Tracheal epithelial cell (primary cell): ENCODE measurements around the gene R3HDM2. TPM values are rescaled to one million over a fixed set of nuclear protein-coding genes. Genes with fewer than 3 reads are reported as not detected.

ENCODE experiments used
- total RNA-seq: library from RNA; depleted of rRNA; stranded (reverse); fragments of >200 nt; gene quantifications from 2 replicates; pipeline ENCODE4 v1.2.1, GENCODE V29; 2014

Gene R3HDM2
- total RNA-seq: 6.7 and 12.6 TPM in 2 replicates

DNA sequence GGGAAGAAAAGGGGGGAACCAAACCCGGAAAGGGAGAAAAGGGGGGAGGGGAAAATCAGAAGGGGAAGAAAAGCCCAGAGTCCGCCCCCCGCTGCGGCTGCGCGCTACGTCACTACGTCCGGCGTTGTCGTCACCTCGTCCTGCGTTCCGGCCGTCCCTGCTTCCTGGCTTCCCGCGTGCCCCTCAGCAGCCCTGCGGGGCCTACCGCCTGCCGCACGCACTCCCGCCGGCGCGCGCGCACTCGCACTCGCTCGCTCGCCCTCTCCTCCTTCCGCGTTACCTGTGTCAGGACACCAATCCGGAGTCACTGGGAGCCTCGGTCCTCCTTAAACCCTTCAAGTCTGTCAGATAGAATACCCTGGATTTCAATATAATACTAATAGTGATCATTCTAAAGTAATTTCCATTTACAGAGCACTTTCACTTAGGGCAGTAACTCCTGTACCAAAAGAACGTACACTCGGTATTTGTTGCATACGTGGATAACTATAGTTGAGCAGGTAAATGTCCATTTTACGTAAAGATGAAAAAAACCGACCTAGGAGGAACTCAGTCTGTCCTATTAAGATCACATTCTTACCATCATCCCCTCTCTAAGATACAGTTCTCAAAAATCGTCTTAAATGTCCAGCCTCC is at the start of gene R3HDM2:
R3HDM2 (minus strand) TSS at position 113 of the 636 bp plus-strand sequence. CDS start 120,615 bp downstream, outside the sequence.

GRCh38 chr12:57479376-57480115 is 48.7 kb upstream of the R3HDM2 start, which contains the start of gene ARHGAP9:
ARHGAP9 (minus strand) TSS chr12:57479866; CDS start chr12:57479406, 460 bp downstream.

GRCh38 chr12:57459750-57460467 is 29.1 kb upstream of the R3HDM2 start, which contains the start of gene GLI1:
GLI1 (plus strand) TSS chr12:57459785; CDS start chr12:57463692, 3,907 bp downstream.

GRCh38 chr12:57454566-57455373 is 23.9 kb upstream of the R3HDM2 start, which contains the start of gene INHBE:
INHBE (plus strand) TSS chr12:57455307; CDS start chr12:57455537, 230 bp downstream.

GRCh38 chr12:57434517-57435223 is 3.8 kb upstream of the R3HDM2 start, which contains the start of gene INHBC:
INHBC (plus strand) TSS chr12:57434784; CDS start chr12:57434887, 103 bp downstream.

GRCh38 chr12:57250956-57251355 is 179.9 kb downstream of the R3HDM2 start, which contains the start of gene STAC3:
STAC3 (minus strand) TSS chr12:57251187; CDS start chr12:57249636, 1,551 bp downstream.

GRCh38 chr12:57229634-57230380 is 201.0 kb downstream of the R3HDM2 start, which contains the start of gene SHMT2:
SHMT2 (plus strand) TSS chr12:57229711; CDS start chr12:57229779, 68 bp downstream.

DNA sequence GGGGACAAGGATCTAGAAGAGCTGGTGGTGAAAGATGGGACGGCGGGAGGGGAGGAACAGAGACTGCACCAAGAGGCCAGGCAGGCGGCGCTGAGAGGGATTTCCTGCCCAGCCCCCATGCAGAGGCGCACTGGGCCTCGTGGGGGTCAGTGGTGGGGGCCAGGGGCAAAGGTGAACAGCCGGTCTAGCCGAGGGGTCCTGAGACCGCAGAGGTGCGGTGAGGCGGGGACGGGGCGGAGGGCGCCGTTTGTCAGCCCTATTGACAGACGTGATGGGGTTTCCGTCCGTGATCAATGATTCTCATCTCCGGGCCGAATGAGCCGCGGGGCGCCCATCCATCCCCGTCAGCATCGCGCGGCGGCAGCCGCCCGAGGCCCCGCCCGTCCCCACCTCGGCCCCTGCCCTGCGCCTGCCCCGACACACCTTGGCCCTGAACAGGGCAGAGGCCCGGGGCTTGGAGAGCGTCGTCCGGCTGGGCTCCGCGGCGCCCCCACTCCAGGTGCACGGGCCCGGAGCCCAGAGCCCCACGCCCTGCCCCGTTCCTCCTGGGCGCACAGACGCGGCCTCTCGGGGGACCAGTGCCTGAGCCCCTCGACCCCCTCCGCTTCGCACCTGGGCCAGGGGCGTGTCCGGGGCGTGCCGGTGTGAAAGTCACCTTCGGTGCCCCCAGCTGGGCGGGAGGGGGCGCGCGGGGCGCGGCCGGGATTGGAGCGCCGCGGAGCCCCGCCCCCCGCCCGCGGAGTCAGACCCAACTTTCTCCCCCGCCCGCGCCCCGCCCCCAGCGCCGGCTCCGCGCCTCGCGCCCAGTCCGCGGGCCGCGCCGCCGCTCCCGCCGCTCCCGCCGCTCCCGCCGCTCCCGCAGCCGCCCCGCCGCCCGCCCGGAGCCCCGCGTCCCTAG is 214.6 kb downstream of the R3HDM2 start, which contains the start of gene NXPH4:
NXPH4 (plus strand) TSS at position 781 of the 898 bp plus-strand sequence. CDS start 176 bp downstream, outside the sequence.

Other genes with a start within 250 kb of the R3HDM2 start
- 1.9 and 3.8 TPM in 2 replicates for gene NXPH4, start 214.2 kb downstream of the R3HDM2 start, total RNA-seq
- 306 and 389 TPM in 2 replicates for gene SHMT2, start 201.3 kb downstream of the R3HDM2 start, total RNA-seq
- gene STAC3, start 179.9 kb downstream of the R3HDM2 start, total RNA-seq: 1.1 TPM in 1 of 2 replicates, not detected in the other
- not detected in 2 replicates for gene INHBC, start 3.7 kb upstream of the R3HDM2 start, total RNA-seq
- gene INHBE, start 24.3 kb upstream of the R3HDM2 start, total RNA-seq: 0.96 and 1.3 TPM in 2 replicates
- gene GLI1, start 28.7 kb upstream of the R3HDM2 start, total RNA-seq: under 0.01 TPM in 1 of 2 replicates, not detected in the other
- not detected in 2 replicates for gene ARHGAP9, start 48.8 kb upstream of the R3HDM2 start, total RNA-seq
- 191 and 216 TPM in 2 replicates for gene MARS1, start 57.0 kb upstream of the R3HDM2 start, total RNA-seq
- gene DDIT3, start 89.5 kb upstream of the R3HDM2 start, total RNA-seq: 75.9 and 79.7 TPM in 2 replicates
- gene MBD6, start 91.8 kb upstream of the R3HDM2 start, total RNA-seq: 4.5 and 6.0 TPM in 2 replicates
- gene DCTN2, start 116.1 kb upstream of the R3HDM2 start, total RNA-seq: 77.6 and 95.4 TPM in 2 replicates
- gene KIF5A, start 119.0 kb upstream of the R3HDM2 start, total RNA-seq: under 0.01 TPM in 1 of 2 replicates, not detected in the other
- gene PIP4K2C, start 160.1 kb upstream of the R3HDM2 start, total RNA-seq: 47.5 and 52.2 TPM in 2 replicates
- 2.1 and 7.0 TPM in 2 replicates for gene DTX3, start 173.8 kb upstream of the R3HDM2 start, total RNA-seq
- 1.9 and 2.2 TPM in 2 replicates for gene ARHGEF25, start 180.4 kb upstream of the R3HDM2 start, total RNA-seq
- gene B4GALNT1, start 202.2 kb upstream of the R3HDM2 start, total RNA-seq: 0.48 TPM in 1 of 2 replicates, not detected in the other